ENCODE measurements around the gene MFSD12.

DNA sequence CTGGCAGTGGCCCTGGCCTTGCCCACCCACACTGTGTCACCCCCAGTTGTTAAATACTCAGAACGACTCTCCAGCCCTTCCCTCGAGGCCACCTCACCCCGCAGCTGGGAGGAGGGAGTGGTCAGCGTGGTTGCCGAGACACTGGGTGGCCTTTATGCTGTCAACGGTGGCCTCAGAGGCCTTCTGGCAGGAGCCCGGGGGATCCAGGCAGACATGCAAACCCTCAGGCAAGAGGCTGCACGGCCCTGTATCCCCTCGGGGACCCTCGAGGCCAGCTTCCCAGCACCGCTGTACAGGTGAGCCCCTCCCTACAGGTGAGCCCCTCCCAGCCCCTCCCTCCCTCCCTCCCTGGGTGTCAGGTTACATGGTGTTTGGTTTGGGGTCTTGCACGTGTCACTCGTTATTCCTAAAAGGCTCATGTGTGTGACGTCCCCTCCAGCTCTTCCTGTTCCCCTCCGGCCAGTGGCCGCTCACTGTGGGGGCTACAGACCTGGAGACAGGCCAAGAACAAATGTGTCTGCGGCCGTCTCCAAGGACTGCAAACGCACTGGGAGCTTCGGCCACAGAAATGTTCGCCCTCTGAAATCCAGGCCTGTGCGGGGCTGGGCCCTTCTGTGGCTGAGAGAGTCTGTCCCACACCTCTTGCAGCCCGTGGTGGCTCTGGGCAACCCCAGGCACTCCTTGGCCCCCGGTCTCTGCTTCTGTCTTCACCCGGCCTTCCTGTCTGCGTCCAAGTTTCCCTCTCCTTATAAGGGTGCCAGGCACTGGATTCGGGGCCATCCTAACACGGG is 18.2 kb downstream of the MFSD12 start, which contains the start of gene TEKTIP1:
- TF ChIP-seq, protein P1, sequence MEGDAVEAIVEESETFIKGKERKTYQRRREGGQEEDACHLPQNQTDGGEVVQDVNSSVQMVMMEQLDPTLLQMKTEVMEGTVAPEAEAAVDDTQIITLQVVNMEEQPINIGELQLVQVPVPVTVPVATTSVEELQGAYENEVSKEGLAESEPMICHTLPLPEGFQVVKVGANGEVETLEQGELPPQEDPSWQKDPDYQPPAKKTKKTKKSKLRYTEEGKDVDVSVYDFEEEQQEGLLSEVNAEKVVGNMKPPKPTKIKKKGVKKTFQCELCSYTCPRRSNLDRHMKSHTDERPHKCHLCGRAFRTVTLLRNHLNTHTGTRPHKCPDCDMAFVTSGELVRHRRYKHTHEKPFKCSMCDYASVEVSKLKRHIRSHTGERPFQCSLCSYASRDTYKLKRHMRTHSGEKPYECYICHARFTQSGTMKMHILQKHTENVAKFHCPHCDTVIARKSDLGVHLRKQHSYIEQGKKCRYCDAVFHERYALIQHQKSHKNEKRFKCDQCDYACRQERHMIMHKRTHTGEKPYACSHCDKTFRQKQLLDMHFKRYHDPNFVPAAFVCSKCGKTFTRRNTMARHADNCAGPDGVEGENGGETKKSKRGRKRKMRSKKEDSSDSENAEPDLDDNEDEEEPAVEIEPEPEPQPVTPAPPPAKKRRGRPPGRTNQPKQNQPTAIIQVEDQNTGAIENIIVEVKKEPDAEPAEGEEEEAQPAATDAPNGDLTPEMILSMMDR (IDR thresholded peaks at IDR 0.05), result no peak
- TF ChIP-seq POLR2A (IDR thresholded peaks at IDR 0.05), result no peak
